ENCODE data around the gene NFYB. TPM values are rescaled to one million over a fixed set of nuclear protein-coding genes. Genes with fewer than 3 reads are reported as not detected.

The NFYB gene
- polyA plus RNA-seq, 3 donors = 84.3 to 96.6 (median 91.5) TPM

Other genes with a start within 250 kb of the NFYB start
- gene HSP90B1, start 207.8 kb downstream of the NFYB start, polyA plus RNA-seq (ENCODE audit: insufficient read length in 3 of 3) = 1,000 to 10,000 TPM in 1 of 3 donors, 100 to 1,000 TPM in 2; 858 to 1,078 (median 947) TPM
- 10 to 100 TPM; 49.3 to 58.2 (median 55.8) TPM for gene TDG, start 172.3 kb downstream of the NFYB start, polyA plus RNA-seq (ENCODE audit: insufficient read length in 3 of 3)
- gene GLT8D2, start 88.0 kb downstream of the NFYB start, polyA plus RNA-seq (ENCODE audit: insufficient read length in 3 of 3) = 10 to 100 TPM in 2 of 3 donors, 1 to 10 TPM in 1; 8.4 to 11.6 (median 10.7) TPM
- gene HCFC2, start 73.7 kb downstream of the NFYB start, polyA plus RNA-seq (ENCODE audit: insufficient read length in 3 of 3) = 10 to 100 TPM; 14.0 to 17.1 (median 16.8) TPM
- 10 to 100 TPM; 60.2 to 61.5 (median 61.4) TPM for gene TXNRD1, start 77.6 kb upstream of the NFYB start, polyA plus RNA-seq (ENCODE audit: insufficient read length in 3 of 3)
- gene EID3, start 165.5 kb upstream of the NFYB start, polyA plus RNA-seq (ENCODE audit: insufficient read length in 3 of 3) = 1 to 10 TPM; 4.4 to 4.5 (median 4.5) TPM